Smooth muscle cell of trachea (primary cell): ENCODE data around the gene GBX2. TPM values are rescaled to one million over a fixed set of nuclear protein-coding genes. Genes with fewer than 3 reads are reported as not detected.

Experiments
- total RNA-seq: library from RNA; depleted of rRNA; stranded (reverse); fragments of >200 nt; gene quantifications from 2 replicates; pipeline ENCODE4 v1.2.1, GENCODE V29; 2014

GBX2 gene
- not detected in 2 replicates for total RNA-seq

GRCh38 chr2:236168110-236169080 is at the start of gene GBX2:
Gene GBX2 (minus strand): TSS chr2:236168386. CDS start chr2:236167971, 415 bp downstream.

Other genes with a start within 250 kb of the GBX2 start
- gene ASB18, start 96.0 kb upstream of the GBX2 start, total RNA-seq, result not detected in 2 replicates